NCI-H82 treated with DMSO at 0.1 percent for 48 hours (cell line): ENCODE results near the gene ZNF12.
"Not testable (repeated sequence)": the region's sequence is repeated elsewhere in the genome, so short reads cannot be mapped to it uniquely, and the experiment has no call there.

Experiments used
- DNase-seq: peaks from one replicate; lab custom pipeline; 2025; ENCODE audit not compliant: unreplicated experiment; lab: John Stamatoyannopoulos, UW

The ZNF12 gene

DNA sequence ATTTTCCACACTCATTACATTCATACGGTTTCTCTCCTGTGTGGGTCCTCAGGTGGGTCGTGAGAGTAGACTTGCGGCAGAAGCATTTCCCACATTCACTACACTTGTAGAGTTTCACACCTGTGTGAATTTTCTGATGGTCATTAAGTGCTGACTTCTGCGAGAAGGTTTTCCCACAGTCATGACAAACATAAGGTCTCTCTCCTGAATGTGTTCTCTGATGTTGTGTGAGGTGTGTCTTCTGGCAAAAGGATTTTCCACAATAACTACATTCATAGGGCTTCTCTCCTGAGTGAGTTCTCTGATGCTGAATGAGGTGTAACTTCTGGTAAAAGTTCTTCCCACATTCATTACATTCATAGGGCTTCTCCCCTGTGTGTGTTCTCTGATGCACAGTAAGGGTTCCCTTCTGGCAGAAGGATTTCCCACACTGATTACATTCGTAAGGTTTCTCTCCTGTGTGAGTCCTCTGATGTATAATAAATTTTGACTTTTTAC lies 15.1 kb downstream of the ZNF12 start:
- no peak for DNase-seq

GRCh38 chr7:6691103-6691502 lies 15.6 kb downstream of the ZNF12 start:
- DNase-seq, result no peak

DNA sequence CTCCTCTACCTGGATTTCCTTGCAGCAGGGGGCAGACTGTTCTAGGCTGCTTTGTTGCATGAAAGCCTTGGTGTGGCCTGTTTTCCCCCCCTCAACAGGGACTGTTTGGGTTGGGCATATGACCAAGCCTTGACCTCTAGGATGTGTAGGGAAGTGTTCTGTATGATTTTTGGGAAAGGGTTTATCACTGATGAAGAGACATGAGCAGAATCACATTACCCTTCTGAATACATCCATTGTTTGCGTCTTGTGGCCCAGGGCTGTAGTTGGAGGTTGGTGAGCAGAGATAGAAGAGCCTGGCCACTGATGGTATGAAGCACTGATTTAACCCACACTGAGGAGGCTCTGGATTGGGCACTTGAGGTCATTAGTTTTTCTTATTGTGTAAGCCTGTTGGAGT lies 26.6 kb downstream of the ZNF12 start:
- DNase-seq, result no peak

- DNase-seq, result no peak
Measured at GRCh38 chr7:6675807-6676405, 30.8 kb downstream of the ZNF12 start.

- DNase-seq, result not testable (repeated sequence)
Measured at GRCh38 chr7:6670851-6671250, 35.9 kb downstream of the ZNF12 start.

DNA sequence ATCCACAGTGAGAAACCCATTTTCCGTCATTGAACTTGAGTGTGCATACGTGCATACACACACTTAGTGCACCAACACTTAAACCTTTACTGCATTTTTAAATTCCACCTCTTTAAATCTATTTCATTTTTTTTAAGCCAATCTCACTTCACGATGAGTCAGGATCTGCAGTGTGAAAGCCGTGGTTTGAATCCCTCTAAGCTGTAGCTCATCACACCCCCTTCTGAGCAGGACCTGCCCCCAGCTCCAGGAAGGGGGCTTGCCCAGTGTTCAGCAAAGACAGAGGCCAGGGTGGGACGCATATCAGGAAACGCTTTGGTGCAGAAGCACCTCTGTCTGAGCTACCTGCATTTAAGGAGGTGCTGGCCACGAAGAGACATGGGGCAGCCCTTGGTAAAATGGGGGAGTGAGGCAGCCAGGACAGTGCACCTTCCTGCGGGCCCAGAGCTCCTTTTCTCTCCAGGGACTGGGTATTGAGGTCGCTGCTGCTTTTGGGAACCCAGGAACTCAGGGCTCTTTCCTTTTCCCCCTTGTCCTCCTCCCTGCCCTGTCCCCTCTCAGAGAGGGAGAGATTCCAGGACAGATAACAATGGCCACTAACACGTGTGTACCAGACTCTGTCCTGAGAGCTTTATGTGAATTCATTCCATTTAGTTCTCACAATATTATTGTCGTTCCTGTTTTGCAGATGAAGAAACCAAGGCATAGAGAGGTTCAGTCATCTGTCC lies 48.0 kb downstream of the ZNF12 start:
- no peak for DNase-seq

DNA sequence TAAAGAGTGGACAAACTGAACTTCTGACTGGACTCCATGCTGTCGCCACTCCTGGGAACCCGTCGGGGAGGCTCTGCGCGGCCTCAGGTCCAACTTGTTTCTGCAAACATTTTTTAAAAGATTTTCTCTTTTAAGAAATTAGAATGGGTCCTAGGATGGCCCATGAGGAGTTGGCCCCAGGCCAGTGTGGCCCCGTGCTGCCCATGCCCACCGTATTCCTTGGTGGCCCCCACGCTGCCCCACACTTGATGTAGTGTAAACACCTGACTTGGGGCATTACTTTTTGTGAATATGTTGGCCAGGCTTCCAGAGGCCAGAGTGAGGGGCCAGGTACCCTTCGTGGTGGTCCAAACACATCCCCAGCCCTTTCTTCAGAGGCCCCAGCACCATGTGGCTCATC lies 50.3 kb downstream of the ZNF12 start:
- no peak for DNase-seq

GRCh38 chr7:6655636-6656385 lies 50.9 kb downstream of the ZNF12 start:
- DNase-seq, result no peak

- DNase-seq, result no peak
Measured at GRCh38 chr7:6654842-6655610, 51.7 kb downstream of the ZNF12 start.

- no peak for DNase-seq
Measured at GRCh38 chr7:6654113-6654841, 52.5 kb downstream of the ZNF12 start.

- DNase-seq, result no peak
Measured at GRCh38 chr7:6653071-6654003, 53.4 kb downstream of the ZNF12 start.

- no peak for DNase-seq
Measured at GRCh38 chr7:6652446-6653011, 54.2 kb downstream of the ZNF12 start.

- DNase-seq, result no peak
Measured at GRCh38 chr7:6651851-6652445, 54.8 kb downstream of the ZNF12 start.

DNA sequence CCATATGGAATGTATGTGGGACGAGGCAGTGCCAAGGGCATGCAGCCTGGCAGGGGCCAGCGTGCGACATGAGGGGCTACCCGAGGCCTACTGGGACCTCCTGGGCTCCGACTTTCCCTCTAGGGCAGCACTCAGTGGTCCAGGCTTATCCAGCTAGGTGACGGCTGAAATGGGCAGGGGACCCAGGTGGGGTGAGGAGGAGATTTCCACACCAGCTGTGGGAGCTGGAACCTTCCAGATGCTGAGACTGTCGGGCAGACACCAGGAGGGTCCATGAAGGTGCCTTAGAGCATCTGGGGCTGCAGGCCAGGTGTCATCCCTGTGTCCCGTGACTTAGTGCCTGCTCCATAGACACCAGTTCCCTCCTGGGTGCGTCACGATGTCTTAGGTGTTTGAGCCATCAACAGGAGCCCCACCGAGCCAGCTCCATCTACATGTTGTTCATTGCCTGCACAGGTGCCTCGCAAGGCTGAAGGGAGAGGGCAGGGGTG lies 56.2 kb downstream of the ZNF12 start:
- DNase-seq, result no peak

DNA sequence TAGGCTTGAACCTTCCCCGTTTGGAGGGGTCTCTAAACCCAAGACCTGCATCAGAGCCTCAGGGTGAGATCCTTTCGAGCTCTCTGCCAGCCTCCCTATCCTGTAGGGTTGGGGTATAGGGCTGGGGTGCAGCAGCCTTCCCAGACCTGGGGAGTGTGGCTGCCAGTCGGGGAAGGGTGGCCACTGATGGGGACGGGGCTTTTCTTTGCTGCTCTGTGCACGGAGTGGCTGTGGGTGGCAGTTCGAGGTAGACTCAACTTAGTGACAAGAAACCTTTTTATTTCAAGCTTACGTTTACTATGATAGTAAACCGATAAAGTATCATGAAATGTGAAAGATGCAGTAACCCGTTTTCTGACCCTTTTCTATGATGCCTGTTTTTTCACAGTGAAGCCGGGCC lies 56.7 kb downstream of the ZNF12 start:
- DNase-seq, result no peak

- DNase-seq, result no peak
Measured at GRCh38 chr7:6649241-6649961, 57.3 kb downstream of the ZNF12 start.

GRCh38 chr7:6648815-6649104 lies 58.0 kb downstream of the ZNF12 start:
- DNase-seq, result no peak
